Stimulated activated naive CD8-positive, alpha-beta T cell treated with anti-CD3 and anti-CD28 coated beads, Interleukin-15, Interleukin-2, amounts not matched to agents 100 ng/mL and 50 ng/mL, for 24 hours (primary cell): ENCODE data around the gene CNP.
"Not testable (repeated sequence)": the region's sequence is repeated elsewhere in the genome, so short reads cannot be mapped to it uniquely, and the experiment has no call there.

Experiments used
- H3K27ac Mint-ChIP-seq: one replicate; pipeline ENCODE4 v1.8.0; 2021; ENCODE audit warnings: mild to moderate bottlenecking, mixed read lengths
- H3K27me3 Mint-ChIP-seq: one replicate; pipeline ENCODE4 v1.8.0; 2021; ENCODE audit warnings: mixed read lengths
- H3K36me3 Mint-ChIP-seq: one replicate; pipeline ENCODE4 v1.8.0; 2021; ENCODE audit warnings: low read depth, mixed read lengths
- H3K4me1 Mint-ChIP-seq: one replicate; pipeline ENCODE4 v1.8.0; 2021; ENCODE audit warnings: low read depth, mixed read lengths
- H3K4me3 Mint-ChIP-seq: one replicate; pipeline ENCODE4 v1.8.0; 2021; ENCODE audit warnings: mild to moderate bottlenecking, mixed read lengths
- H3K9me3 Mint-ChIP-seq: one replicate; pipeline ENCODE4 v1.8.0; 2021; ENCODE audit warnings: mixed read lengths

CNP gene

GRCh38 chr17:41966463-41967140, at the start of gene CNP:
CNP (plus strand) TSS chr17:41966795; CDS start chr17:41966885, 90 bp downstream.
- Mint-ChIP-seq H3K9me3 (no peaks in the 10 kb centered on the region), H3K27ac (peak within 1 kb of the TSS; percentile 85), H3K36me3 (peaks cover 15% of the 10 kb centered on the region), H3K27me3 (no peaks in the 10 kb centered on the region), H3K4me3 (peak within 1 kb of the TSS; percentile 86), H3K4me1 (peaks cover 45% of the 10 kb centered on the region)

GRCh38 chr17:41917192-41917591, 49.4 kb upstream of the CNP start:
- peak overlapping the region; percentile 92 for H3K4me3 Mint-ChIP-seq
- H3K27ac Mint-ChIP-seq = peak overlapping the region; percentile 74
- H3K27me3 Mint-ChIP-seq = no peaks in the 10 kb centered on the region
- H3K36me3 Mint-ChIP-seq = peaks cover 27% of the 10 kb centered on the region
- H3K4me1 Mint-ChIP-seq = peaks cover 45% of the 10 kb centered on the region
- no peaks in the 10 kb centered on the region for H3K9me3 Mint-ChIP-seq

GRCh38 chr17:41917679-41918313, 48.8 kb upstream of the CNP start:
- H3K4me1 Mint-ChIP-seq = peaks cover 45% of the 10 kb centered on the region

GRCh38 chr17:41918314-41919164, 48.1 kb upstream of the CNP start, which contains the start of gene ACLY:
ACLY (minus strand) TSS chr17:41918951; CDS start chr17:41913873, 5,078 bp downstream.
- H3K27ac Mint-ChIP-seq = peak within 1 kb of the TSS; percentile 85
- peak within 1 kb of the TSS; percentile 92 for H3K4me3 Mint-ChIP-seq
- H3K4me1 Mint-ChIP-seq = peaks cover 45% of the 10 kb centered on the region
- H3K36me3 Mint-ChIP-seq = peaks cover 15% of the 10 kb centered on the region
- no peaks in the 10 kb centered on the region for H3K9me3 Mint-ChIP-seq
- H3K27me3 Mint-ChIP-seq = no peaks in the 10 kb centered on the region

More at GRCh38 chr17:41917679-41918313, 48.8 kb upstream of the CNP start:
- H3K36me3 Mint-ChIP-seq = peaks cover 20% of the 10 kb centered on the region
- peak overlapping the region; percentile 85 for H3K27ac Mint-ChIP-seq
- no peaks in the 10 kb centered on the region for H3K9me3 Mint-ChIP-seq
- no peaks in the 10 kb centered on the region for H3K27me3 Mint-ChIP-seq
- peak overlapping the region; percentile 92 for H3K4me3 Mint-ChIP-seq

- H3K27ac Mint-ChIP-seq = peak overlapping the region; percentile 85
- no peaks in the 10 kb centered on the region for H3K9me3 Mint-ChIP-seq
- H3K4me3 Mint-ChIP-seq = peak overlapping the region; percentile 92
- no peaks in the 10 kb centered on the region for H3K27me3 Mint-ChIP-seq
- H3K4me1 Mint-ChIP-seq = peaks cover 39% of the 10 kb centered on the region
- H3K36me3 Mint-ChIP-seq = peaks cover 11% of the 10 kb centered on the region
These were observed 47.3 kb upstream of the CNP start for GRCh38 chr17:41919165-41919817.

GRCh38 chr17:41919840-41920579, 46.6 kb upstream of the CNP start:
- Mint-ChIP-seq H3K4me3 (peak overlapping the region; percentile 92), H3K4me1 (peaks cover 32% of the 10 kb centered on the region), H3K27me3 (no peaks in the 10 kb centered on the region), H3K36me3 (peaks cover 7% of the 10 kb centered on the region), H3K9me3 (no peaks in the 10 kb centered on the region), H3K27ac (no peak overlapping the region)

- H3K27me3 Mint-ChIP-seq = no peaks in the 10 kb centered on the region
- no peak overlapping the region for H3K27ac Mint-ChIP-seq
- H3K4me1 Mint-ChIP-seq = peaks cover 30% of the 10 kb centered on the region
- H3K36me3 Mint-ChIP-seq = peaks cover 6% of the 10 kb centered on the region
- H3K9me3 Mint-ChIP-seq = no peaks in the 10 kb centered on the region
- no peak overlapping the region for H3K4me3 Mint-ChIP-seq
These were observed 46.0 kb upstream of the CNP start for GRCh38 chr17:41920580-41920955.

- Mint-ChIP-seq H3K27me3 (no peaks in the 10 kb centered on the region), H3K27ac (no peak overlapping the region), H3K4me3 (no peak overlapping the region), H3K4me1 (peaks cover 21% of the 10 kb centered on the region), H3K9me3 (no peaks in the 10 kb centered on the region), H3K36me3 (no peaks in the 10 kb centered on the region)
These were observed 40.5 kb upstream of the CNP start for GRCh38 chr17:41925991-41926590.

GRCh38 chr17:41928693-41929251, 37.8 kb upstream of the CNP start:
- H3K27me3 Mint-ChIP-seq = no peaks in the 10 kb centered on the region
- no peaks in the 10 kb centered on the region for H3K36me3 Mint-ChIP-seq
- H3K4me3 Mint-ChIP-seq = peak overlapping the region; percentile 99
- no peaks in the 10 kb centered on the region for H3K9me3 Mint-ChIP-seq
- peaks cover 29% of the 10 kb centered on the region for H3K4me1 Mint-ChIP-seq
- peak overlapping the region; percentile 98 for H3K27ac Mint-ChIP-seq

GRCh38 chr17:41930009-41930832, 36.4 kb upstream of the CNP start, which contains the start of gene ODAD4:
ODAD4 (plus strand) TSS chr17:41930617; CDS start chr17:41930724, 107 bp downstream.
- peak within 1 kb of the TSS; percentile 98 for H3K27ac Mint-ChIP-seq
- no peaks in the 10 kb centered on the region for H3K36me3 Mint-ChIP-seq
- peak within 1 kb of the TSS; percentile 99 for H3K4me3 Mint-ChIP-seq
- H3K9me3 Mint-ChIP-seq = no peaks in the 10 kb centered on the region
- H3K27me3 Mint-ChIP-seq = no peaks in the 10 kb centered on the region
- H3K4me1 Mint-ChIP-seq = peaks cover 29% of the 10 kb centered on the region

GRCh38 chr17:41930833-41931156, 35.8 kb upstream of the CNP start:
- Mint-ChIP-seq H3K4me3 (peak overlapping the region; percentile 99), H3K4me1 (peaks cover 29% of the 10 kb centered on the region), H3K27ac (peak overlapping the region; percentile 98)
- H3K9me3 Mint-ChIP-seq, H3K36me3 Mint-ChIP-seq, H3K27me3 Mint-ChIP-seq: not testable (repeated sequence)

- H3K27ac Mint-ChIP-seq = not testable (repeated sequence)
These were observed 34.9 kb upstream of the CNP start for GRCh38 chr17:41931715-41932114.

GRCh38 chr17:41932816-41933389, 33.7 kb upstream of the CNP start:
- H3K9me3 Mint-ChIP-seq = no peaks in the 10 kb centered on the region
- no peak overlapping the region for H3K27ac Mint-ChIP-seq
- H3K4me3 Mint-ChIP-seq = no peak overlapping the region
- H3K36me3 Mint-ChIP-seq = no peaks in the 10 kb centered on the region
- H3K27me3 Mint-ChIP-seq = no peaks in the 10 kb centered on the region
- H3K4me1 Mint-ChIP-seq = peaks cover 29% of the 10 kb centered on the region

More at GRCh38 chr17:41931715-41932114, 34.9 kb upstream of the CNP start:
- not testable (repeated sequence) for H3K4me3 Mint-ChIP-seq, H3K36me3 Mint-ChIP-seq, H3K9me3 Mint-ChIP-seq, H3K27me3 Mint-ChIP-seq
- H3K4me1 Mint-ChIP-seq = peaks cover 29% of the 10 kb centered on the region
